Common myeloid progenitor, CD34-positive (primary cell): ENCODE results near the gene FAM184A.

Experiments used
- CTCF ChIA-PET: fragments of 350-600 bp; sonication (Branson Sonifier 250); formaldehyde crosslinking; loops from one replicate; lab custom pipeline; 2021; ENCODE audit warnings: antibody characterized with exemption; lab: Charles Lee
- POLR2A ChIA-PET: fragments of 350-600 bp; sonication (Branson Sonifier 250); formaldehyde crosslinking; loops from one replicate; lab custom pipeline; 2021; ENCODE audit warnings: antibody characterized with exemption; lab: Charles Lee
- DNase-seq, 3 donors: peaks; one replicate each; pipeline versions ENCODE4 v3.0.0 to v3.0.0-alpha.2; 2013
- H3K27ac ChIP-seq, 2 experiments: 1 replicate in 1 of 2; 2 replicates in 1 of 2; pipeline ENCODE4 v1.7.0; 2013; ENCODE audit warnings: inconsistent platforms in 2 of 2, low read length in 2 of 2, mild to moderate bottlenecking in 2 of 2, low read depth in 1 of 2, moderate library complexity in 1 of 2; ENCODE audit not compliant: severe bottlenecking in 2 of 2, insufficient read depth in 1 of 2, poor library complexity in 1 of 2
- H3K27me3 ChIP-seq, 5 experiments: replicated peaks in 2 of 5; 1 replicate in 3 of 5; 2 replicates in 2 of 5; pipeline versions ENCODE4 v1.6.1 to v1.7.0; 2013; ENCODE audit warnings: low read length in 4 of 5, mild to moderate bottlenecking in 2 of 5, moderate library complexity in 2 of 5, inconsistent platforms in 1 of 5; ENCODE audit not compliant: insufficient read depth in 5 of 5, control insufficient read depth in 4 of 5
- H3K36me3 ChIP-seq, 4 experiments: 1 replicate in 2 of 4; 2 replicates in 2 of 4; pipeline versions ENCODE4 v1.6.1 to v1.7.0; 2013; ENCODE audit warnings: low read length in 3 of 4, control low read depth in 1 of 4, mild to moderate bottlenecking in 1 of 4; ENCODE audit not compliant: control insufficient read depth in 4 of 4, insufficient read depth in 4 of 4
- H3K4me1 ChIP-seq, 4 experiments: 1 replicate in 3 of 4; 2 replicates in 1 of 4; pipeline versions ENCODE4 v1.6.1 to v1.7.1; 2013; ENCODE audit warnings: low read length in 3 of 4, mild to moderate bottlenecking in 3 of 4, control low read depth in 1 of 4, inconsistent platforms in 1 of 4, moderate library complexity in 1 of 4; ENCODE audit not compliant: control insufficient read depth in 4 of 4, insufficient read depth in 4 of 4; ENCODE audit errors: control extremely low read depth in 1 of 4
- H3K4me3 ChIP-seq, 7 experiments: 1 replicate in 4 of 7; 2 replicates in 3 of 7; pipeline versions ENCODE4 v1.5.1 to v1.7.0; 2013; ENCODE audit warnings: mild to moderate bottlenecking in 7 of 7, low read length in 6 of 7, moderate library complexity in 6 of 7, inconsistent platforms in 2 of 7, low read depth in 2 of 7, control low read depth in 1 of 7; ENCODE audit not compliant: insufficient read depth in 4 of 7, control insufficient read depth in 1 of 7; ENCODE audit errors: extremely low read depth in 1 of 7
- H3K9me3 ChIP-seq, 5 experiments: 1 replicate in 4 of 5; 2 replicates in 1 of 5; pipeline versions ENCODE4 v1.6.1 to v1.7.1; 2013; ENCODE audit warnings: low read length in 4 of 5, mild to moderate bottlenecking in 2 of 5, inconsistent platforms in 1 of 5, low read depth in 1 of 5, moderate library complexity in 1 of 5; ENCODE audit not compliant: control insufficient read depth in 4 of 5, insufficient read depth in 2 of 5; ENCODE audit errors: control extremely low read depth in 1 of 5
- WGBS: methylation state at CpG from one replicate; pipeline ENCODE4 v1.1.5; 2013; ENCODE audit not compliant: insufficient coverage; 5-methylcytosine and 5-hydroxymethylcytosine counted together

FAM184A gene

DNA sequence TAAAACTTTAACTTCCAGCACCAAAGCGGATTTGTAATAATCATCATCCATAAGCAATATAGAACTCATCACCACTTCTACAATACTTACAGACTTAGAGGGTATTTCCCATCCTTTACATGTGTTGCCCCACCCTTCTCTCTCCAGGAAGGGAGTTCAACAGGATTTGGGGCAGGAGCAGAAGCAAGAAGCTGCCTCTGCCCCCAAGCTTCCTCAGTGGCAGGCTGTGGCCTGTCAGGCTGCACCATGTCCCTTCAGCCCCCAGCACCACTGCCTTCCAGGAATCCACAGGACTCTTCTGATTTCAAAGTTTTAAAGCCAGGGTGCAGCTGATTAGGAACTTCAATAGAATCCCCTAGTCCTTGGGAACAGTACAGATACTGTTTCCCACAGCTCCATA is 106.8 kb downstream of the FAM184A start:
- Histone ChIP-seq H3K4me3 (no peak overlapping the region), H3K27me3 (no peaks in the 10 kb centered on the region), H3K27ac (no peak overlapping the region), H3K4me1 (no peaks in the 10 kb centered on the region), H3K9me3 (no peaks in the 10 kb centered on the region), H3K36me3 (no peaks in the 10 kb centered on the region)
- ChIA-PET POLR2A (no interaction called here), CTCF (interaction anchor here (1.2 kb wide), 1 partner anchor 11 kb away, joined by 3 read pairs; no protein-coding TSS in a partner anchor)
- no peak for DNase-seq
- 100% methylated on average over 1 of the region's 1 CpG for WGBS

DNA sequence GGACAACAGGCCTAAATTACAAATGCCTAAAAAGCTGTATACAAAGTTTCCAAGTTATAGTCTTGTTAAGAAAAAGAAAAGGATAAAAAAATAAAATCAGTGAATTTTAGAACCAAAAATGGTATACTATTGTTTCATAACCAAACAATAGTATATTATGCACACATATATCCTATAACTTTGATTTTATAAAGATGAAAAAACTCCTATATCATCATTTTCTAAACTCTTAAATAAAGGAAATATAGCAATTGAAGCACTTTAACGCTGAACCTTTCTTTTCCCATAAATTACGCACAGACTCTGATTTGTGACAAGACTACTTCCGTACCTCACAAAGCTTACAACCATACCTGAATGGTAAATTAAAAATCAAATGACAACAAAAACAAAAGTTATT is 107.6 kb downstream of the FAM184A start:
- ChIA-PET CTCF (interaction anchor here (0.7 kb wide), 1 partner anchor 11 kb away, joined by 3 read pairs; no protein-coding TSS in a partner anchor), POLR2A (no interaction called here)
- Histone ChIP-seq H3K36me3 (no peaks in the 10 kb centered on the region), H3K27ac (no peak overlapping the region), H3K4me3 (no peak overlapping the region), H3K9me3 (no peaks in the 10 kb centered on the region), H3K4me1 (no peaks in the 10 kb centered on the region), H3K27me3 (no peaks in the 10 kb centered on the region)
- DNase-seq = no peak
- WGBS = no CpG with 5 or more reads among the region's 3 CpGs

DNA sequence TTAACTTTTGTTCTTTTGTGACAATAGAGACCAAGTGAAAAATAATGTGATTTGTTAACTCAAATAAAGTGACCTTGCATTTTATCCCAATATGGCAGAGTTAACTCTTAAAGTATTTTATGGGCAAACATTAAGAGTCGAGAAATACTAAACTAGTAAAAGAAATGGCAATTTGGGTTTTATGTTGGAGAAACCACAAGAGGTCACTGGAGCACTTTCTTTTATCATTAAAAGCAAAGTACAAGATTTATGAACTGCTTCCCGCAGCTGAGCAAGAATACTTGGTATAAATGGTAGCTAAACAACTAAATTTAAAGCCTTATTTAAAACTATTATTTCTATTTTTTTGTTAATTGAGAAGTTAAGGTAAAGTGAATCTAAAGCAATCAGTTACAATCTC is 110.0 kb downstream of the FAM184A start:
- WGBS = no CpG with 5 or more reads among the region's 2 CpGs
- H3K9me3 ChIP-seq = no peaks in the 10 kb centered on the region
- no peaks in the 10 kb centered on the region for H3K27me3 ChIP-seq
- H3K36me3 ChIP-seq = peaks cover 0 to 2% (median 0%) of the 10 kb centered on the region in 4 experiments
- no peak overlapping the region for H3K27ac ChIP-seq
- ChIA-PET POLR2A (interaction anchor here (0.6 kb wide), 1 partner anchor 736 kb away, joined by 3 read pairs; no protein-coding TSS in a partner anchor), CTCF (interaction anchor here (0.8 to 9.1 kb wide), 5 partner anchors 11 to 180 kb away, joined by 3 to 129 read pairs (median 3); no protein-coding TSS in a partner anchor)
- peak; percentile 33 to 61 (median 57) for DNase-seq
- no peak overlapping the region for H3K4me3 ChIP-seq
- no peaks in the 10 kb centered on the region for H3K4me1 ChIP-seq

DNA sequence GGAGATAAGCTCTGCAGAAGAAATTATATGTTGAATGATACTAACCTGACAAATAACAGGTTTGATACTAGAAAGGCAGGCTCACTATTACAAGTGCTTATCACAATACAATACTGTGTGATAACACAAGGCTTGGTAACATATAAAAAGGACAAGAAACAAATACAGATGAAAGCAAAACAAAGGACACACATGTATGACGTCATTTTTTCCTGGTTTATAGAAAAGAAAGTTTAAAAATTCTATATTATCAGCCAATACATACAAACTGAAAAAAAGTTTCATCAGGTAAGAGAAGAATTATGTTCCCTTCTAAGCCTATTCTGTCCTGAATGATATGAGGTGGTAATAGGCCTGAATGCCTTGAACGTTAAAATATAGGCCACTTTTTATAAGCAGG is 111.2 kb downstream of the FAM184A start:
- H3K9me3 ChIP-seq = no peaks in the 10 kb centered on the region
- H3K27me3 ChIP-seq = no peaks in the 10 kb centered on the region
- 83% methylated on average over 1 of the region's 2 CpGs for WGBS
- no peak overlapping the region for H3K27ac ChIP-seq
- H3K4me1 ChIP-seq = no peaks in the 10 kb centered on the region
- ChIA-PET POLR2A (no interaction called here), CTCF (interaction anchor here (0.7 to 9.1 kb wide), 3 partner anchors 9 to 142 kb away, joined by 3 to 129 read pairs (median 4); no protein-coding TSS in a partner anchor)
- peaks cover 0 to 2% (median 0%) of the 10 kb centered on the region in 4 experiments for H3K36me3 ChIP-seq
- no peak overlapping the region for H3K4me3 ChIP-seq
- DNase-seq = no peak

DNA sequence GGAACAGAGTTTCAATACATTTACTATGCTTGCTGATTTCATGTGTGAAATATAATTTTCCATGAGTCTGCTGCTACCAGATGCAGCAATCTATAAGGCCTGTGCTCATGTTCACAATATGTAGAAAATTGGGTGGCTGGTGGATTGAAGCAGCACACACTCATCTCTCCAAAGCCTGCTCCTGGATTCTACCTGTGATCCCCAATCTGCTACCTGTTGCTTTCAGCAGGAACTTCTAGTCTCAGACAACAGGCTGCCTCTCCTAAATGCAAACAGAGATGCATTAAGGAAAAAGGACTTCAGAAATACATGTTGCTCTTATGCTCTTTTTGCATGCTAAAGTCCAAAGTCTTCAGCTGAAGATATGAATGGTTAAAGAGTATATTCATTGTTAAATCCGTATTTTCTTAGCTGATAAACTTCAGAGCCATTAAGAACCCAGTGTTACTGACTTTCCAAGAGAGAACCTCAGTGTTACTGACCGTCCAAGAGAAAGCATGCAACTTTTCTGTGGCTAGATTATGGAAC is 112.6 kb downstream of the FAM184A start:
- ChIA-PET POLR2A (no interaction called here), CTCF (interaction anchor here (0.5 to 9.1 kb wide), 2 partner anchors 144 to 163 kb away, joined by 3 to 129 read pairs; no protein-coding TSS in a partner anchor)
- H3K27me3 ChIP-seq = no peaks in the 10 kb centered on the region
- no peak overlapping the region for H3K4me3 ChIP-seq
- no peak for DNase-seq
- 90% methylated on average over 2 of the region's 2 CpGs for WGBS
- H3K9me3 ChIP-seq = no peaks in the 10 kb centered on the region
- H3K36me3 ChIP-seq = peaks cover 0 to 2% (median 0%) of the 10 kb centered on the region in 4 experiments
- H3K27ac ChIP-seq = no peak overlapping the region
- no peaks in the 10 kb centered on the region for H3K4me1 ChIP-seq

DNA sequence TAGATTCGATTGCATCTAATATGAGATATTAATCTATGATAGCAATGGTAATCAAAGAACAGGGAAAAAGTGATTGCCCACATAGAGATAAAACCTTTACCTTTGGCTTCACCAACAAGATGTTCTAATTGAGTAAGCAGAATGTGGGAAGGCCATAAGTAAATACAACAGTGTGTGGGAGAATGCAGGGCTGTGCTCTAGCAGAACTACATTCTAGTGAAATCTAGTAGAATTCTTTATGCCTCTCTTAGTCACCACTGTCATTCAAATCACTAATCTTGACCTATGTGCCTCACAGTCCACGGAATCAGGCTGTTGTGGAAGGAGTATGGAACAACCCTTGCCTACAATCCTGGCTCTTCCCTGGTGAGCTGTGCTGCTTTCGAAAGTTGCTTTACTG is 113.1 kb downstream of the FAM184A start:
- POLR2A ChIA-PET = no interaction called here
- H3K27ac ChIP-seq = no peak overlapping the region
- no CpG with 5 or more reads among the region's 3 CpGs for WGBS
- no peaks in the 10 kb centered on the region for H3K9me3 ChIP-seq
- peaks cover 0 to 2% (median 0%) of the 10 kb centered on the region in 4 experiments for H3K36me3 ChIP-seq
- no peaks in the 10 kb centered on the region for H3K27me3 ChIP-seq
- H3K4me1 ChIP-seq = no peaks in the 10 kb centered on the region
- DNase-seq = no peak
- CTCF ChIA-PET = interaction anchor here (0.5 to 9.1 kb wide), 2 partner anchors 144 to 164 kb away, joined by 3 to 129 read pairs; no protein-coding TSS in a partner anchor
- H3K4me3 ChIP-seq = no peak overlapping the region

DNA sequence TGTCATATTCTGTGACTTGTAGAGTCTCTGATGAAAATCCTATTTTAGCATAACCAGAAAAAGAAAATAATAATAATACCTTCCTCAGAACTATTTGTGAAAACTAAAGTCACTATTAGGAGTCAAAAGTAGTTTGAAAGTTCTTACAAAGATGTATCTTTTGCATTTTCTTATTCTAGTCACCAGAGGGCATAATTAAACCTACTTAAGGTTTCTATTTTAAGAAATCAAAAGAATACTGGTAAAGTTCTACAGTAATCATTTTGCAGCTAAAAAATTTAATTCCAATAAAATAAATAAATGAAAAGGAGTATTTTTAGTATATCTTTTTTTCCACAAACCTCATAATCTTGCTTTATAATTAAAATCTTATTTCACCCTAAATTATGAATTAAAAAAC is 115.5 kb downstream of the FAM184A start:
- ChIA-PET POLR2A (no interaction called here), CTCF (interaction anchor here (0.7 to 9.1 kb wide), 8 partner anchors 9 to 437 kb away, joined by 3 to 129 read pairs (median 4); partner anchors contain the start of gene MCM9)
- Histone ChIP-seq H3K9me3 (no peaks in the 10 kb centered on the region), H3K27me3 (no peaks in the 10 kb centered on the region), H3K4me3 (no peak overlapping the region), H3K36me3 (peaks cover 0 to 2% (median 0%) of the 10 kb centered on the region in 4 experiments), H3K27ac (no peak overlapping the region), H3K4me1 (no peaks in the 10 kb centered on the region)
- DNase-seq = peak; percentile 2 to 36 (median 29)
